Breast epithelium (tissue), 3 donors: ENCODE data around the gene ABHD8.

Experiments used
- CTCF ChIP-seq, 3 donors: fragments of 450-650 bp; IDR thresholded peaks; one replicate each; pipeline ENCODE4 v1.5.1; 2016 to 2017; ENCODE audit warnings: antibody characterized with exemption in 3 of 3, mild to moderate bottlenecking in 3 of 3, moderate library complexity in 3 of 3
- POLR2A ChIP-seq: fragments of 450-650 bp; IDR thresholded peaks from one replicate; pipeline ENCODE4 v1.6.1; 2016; ENCODE audit warnings: antibody characterized with exemption, mild to moderate bottlenecking, moderate library complexity

DNA sequence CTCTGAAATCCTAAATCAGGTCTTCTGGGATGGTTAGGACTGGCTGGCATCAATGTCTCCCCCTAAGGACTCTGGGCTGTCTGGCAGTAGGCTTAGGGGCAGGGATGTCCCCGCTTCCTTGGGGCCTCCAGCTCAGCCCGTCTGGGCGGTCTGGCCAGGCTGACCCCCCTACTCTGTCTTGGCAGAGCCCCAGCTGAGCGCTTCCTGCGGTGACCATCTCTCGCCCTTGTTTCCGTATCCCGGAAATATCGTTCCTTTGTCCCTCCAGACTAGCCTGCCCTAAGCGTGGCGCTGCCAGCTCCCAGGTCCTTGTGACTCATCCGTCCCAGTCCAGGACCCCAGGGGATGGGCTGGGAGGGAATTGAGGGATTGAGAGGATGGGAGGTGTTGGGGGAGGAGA lies 45.5 kb upstream of the ABHD8 start:
- TF ChIP-seq CTCF (IDR thresholded peaks at IDR 0.05) (no peak), POLR2A (no peak)
